ENCODE results near the gene CAP1. TPM values are rescaled to one million over a fixed set of nuclear protein-coding genes. Genes with fewer than 3 reads are reported as not detected.
"Not testable (repeated sequence)": the region's sequence is repeated elsewhere in the genome, so short reads cannot be mapped to it uniquely, and the experiment has no call there.

CAP1 gene
- polyA plus RNA-seq, 3 donors: 202 to 217 (median 212) TPM

- DNase-seq (ENCODE audit: low read depth in 3 of 3, low spot score in 2 of 3): no peak
Measured at GRCh38 chr1:40030528-40031135, 9.9 kb upstream of the CAP1 start.

DNA sequence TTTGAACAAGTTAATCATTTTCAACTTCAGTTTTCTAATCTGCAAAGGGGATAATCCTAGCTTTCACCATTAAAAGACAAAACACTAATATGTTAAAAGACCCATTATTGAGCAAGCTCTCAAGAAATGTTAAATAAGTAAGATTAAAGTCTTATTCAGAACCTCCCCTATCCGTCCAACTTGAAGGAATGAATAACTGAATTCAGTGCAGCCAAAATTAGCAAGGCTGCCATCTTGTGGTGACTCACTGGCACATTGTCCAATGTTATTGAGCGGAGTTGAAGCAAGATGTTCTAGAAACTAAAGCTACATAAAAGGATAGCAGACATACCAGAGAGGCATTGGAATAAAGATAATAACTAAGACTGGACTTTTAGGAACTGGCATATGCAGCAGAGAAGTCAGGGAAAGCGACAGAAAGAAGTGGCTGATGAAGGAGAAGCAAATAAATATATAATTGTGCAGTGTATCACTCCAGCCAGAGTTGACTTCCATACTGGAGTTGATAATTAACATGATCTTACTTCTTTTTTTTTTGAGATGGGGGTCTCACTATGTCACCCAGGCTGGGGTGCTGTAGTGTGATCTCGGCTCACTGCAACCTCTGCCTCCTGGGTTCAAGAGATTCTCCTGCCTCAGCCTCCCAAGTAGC lies 8.2 kb upstream of the CAP1 start:
- peak in 1 of 3 donors; percentile 31 for DNase-seq (ENCODE audit: low read depth in 3 of 3, low spot score in 2 of 3)

- no peak for DNase-seq (ENCODE audit: low read depth in 3 of 3, low spot score in 2 of 3)
Measured at GRCh38 chr1:40034869-40035268, 5.7 kb upstream of the CAP1 start.

GRCh38 chr1:40036574-40036973 lies 4.0 kb upstream of the CAP1 start:
- DNase-seq (ENCODE audit: low read depth in 3 of 3, low spot score in 2 of 3): no peak

DNA sequence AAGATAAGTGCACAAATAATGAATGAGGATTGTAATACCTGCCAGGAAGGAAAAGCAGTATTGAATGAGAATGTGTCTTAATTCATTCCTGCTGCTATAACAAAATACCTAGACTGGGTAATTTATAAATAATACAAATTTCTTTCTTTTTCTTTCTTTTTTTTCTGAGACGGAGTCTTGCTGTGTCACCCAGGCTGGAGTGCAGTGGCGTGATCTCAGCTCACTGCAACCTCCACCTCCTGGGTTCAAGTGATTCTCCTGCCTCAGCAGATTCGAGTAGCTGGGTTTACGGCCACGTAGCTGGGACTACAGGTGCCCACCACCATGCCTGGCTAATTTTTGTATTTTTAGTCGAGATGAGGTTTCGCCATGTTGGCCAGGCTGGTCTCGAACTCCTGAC lies 3.3 kb upstream of the CAP1 start:
- not testable (repeated sequence) for DNase-seq (ENCODE audit: low read depth in 3 of 3, low spot score in 2 of 3)

GRCh38 chr1:40038697-40039096 lies 1.8 kb upstream of the CAP1 start:
- DNase-seq (ENCODE audit: low read depth in 3 of 3, low spot score in 2 of 3): no peak

DNA sequence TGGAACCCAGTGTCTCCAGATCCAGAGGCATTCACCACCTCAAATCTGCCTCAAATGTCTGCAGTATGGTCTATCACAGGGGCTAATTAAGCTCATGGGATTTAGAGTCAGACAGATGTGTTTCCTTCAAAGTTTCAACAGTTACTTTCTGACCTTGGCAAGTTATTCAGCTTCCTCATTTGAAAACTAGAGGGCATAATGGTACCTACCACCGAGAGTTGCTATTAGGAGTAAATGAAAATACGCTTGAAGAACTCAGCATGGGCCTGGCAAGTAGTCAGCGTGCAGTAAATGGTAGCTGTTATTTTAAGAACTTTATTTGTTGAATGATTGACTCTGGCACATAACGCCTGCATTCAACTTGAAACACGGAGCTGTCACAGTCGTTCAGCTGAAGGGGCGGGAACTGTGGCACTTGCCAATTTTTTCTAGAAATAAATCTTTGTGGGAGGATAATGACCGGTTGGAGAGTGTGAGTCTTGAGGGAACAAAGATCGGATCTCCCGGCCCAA lies 1.2 kb upstream of the CAP1 start:
- DNase-seq (ENCODE audit: low read depth in 3 of 3, low spot score in 2 of 3): peak in 2 of 3 donors; percentile 36 to 44

DNA sequence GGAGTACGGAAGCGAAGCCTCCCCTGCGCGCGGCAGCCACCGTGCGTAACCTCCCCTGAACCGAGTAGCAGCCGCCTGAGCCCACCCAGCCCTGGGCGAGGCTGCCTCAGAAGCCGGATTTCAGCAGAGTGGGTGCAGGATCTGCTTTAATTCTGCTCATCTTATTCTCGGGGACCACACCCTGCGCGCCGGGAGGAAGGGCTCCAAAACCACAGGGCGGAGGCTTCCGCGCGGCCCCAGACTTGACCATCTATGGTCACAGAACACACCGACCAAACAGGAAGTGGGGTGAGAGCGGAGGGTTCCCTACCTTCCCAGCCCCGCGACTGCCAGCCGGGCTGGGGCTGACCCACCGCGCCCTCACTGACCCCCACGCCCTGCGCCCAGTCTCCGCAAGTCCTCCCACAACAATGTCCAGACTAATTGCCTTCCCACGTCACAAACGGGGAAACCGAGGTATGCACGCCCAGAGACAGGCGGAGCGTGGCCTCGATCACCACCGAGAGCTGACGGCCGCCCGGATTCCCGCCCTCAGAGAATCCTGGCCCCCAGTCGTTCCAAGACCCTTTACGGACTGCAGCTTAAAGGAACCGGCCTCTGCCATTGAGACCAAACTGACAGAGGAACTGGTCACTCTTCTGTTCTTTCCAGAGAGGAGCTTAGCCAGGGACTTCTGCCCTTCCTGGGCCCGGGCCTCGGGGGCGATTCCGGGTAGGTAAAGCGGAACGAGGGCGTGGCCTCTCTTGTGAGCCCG lies 595 bp upstream of the CAP1 start:
- DNase-seq (ENCODE audit: low read depth in 3 of 3, low spot score in 2 of 3): peak in 1 of 3 donors; percentile 23

- DNase-seq (ENCODE audit: low read depth in 3 of 3, low spot score in 2 of 3): no peak
Measured at GRCh38 chr1:40041466-40041838, 923 bp downstream of the CAP1 start.

DNA sequence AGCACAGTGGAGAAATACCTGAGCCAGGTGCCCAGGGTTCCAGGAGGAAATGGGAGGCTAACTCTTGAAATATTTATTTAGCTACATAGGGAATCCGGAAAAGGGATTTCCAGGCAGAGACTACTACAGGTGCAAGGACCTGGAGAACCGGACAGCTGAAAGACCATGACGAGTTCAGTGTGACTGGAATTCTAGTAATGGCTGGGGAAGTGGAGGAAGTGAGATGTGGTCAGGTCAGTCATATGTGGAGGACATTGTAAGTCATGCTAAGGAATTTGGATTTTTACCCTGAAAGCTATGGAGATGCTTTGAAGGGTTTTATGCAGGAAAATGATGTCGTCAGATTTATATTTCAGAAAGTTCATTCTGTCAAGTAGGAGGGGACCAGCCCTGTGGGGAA lies 1.8 kb downstream of the CAP1 start:
- DNase-seq (ENCODE audit: low read depth in 3 of 3, low spot score in 2 of 3): no peak

- no peak for DNase-seq (ENCODE audit: low read depth in 3 of 3, low spot score in 2 of 3)
Measured at GRCh38 chr1:40044110-40044509, 3.6 kb downstream of the CAP1 start.

DNA sequence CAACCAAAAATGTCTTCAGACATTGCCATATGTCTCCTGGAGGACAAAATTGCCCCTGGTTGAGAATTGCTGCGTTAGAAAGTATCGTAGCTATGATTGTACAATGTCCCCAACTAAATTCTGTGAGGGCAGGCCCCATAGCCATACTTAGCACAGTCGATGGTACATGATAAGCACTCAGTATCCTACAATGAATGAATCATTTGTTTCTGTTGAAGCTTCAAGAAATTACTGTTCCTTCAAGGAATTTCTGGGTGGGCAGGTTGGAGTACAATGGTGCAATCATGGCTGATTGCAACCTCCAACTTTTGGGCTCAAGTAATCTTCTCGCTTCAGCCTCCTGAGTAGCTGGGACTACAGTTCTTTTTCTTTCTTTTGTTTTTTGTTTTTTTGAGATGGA lies 4.7 kb downstream of the CAP1 start:
- DNase-seq (ENCODE audit: low read depth in 3 of 3, low spot score in 2 of 3): no peak

GRCh38 chr1:40045766-40046165 lies 5.2 kb downstream of the CAP1 start:
- no peak for DNase-seq (ENCODE audit: low read depth in 3 of 3, low spot score in 2 of 3)

- DNase-seq (ENCODE audit: low read depth in 3 of 3, low spot score in 2 of 3): no peak
Measured at GRCh38 chr1:40047276-40047675, 6.7 kb downstream of the CAP1 start.

DNA sequence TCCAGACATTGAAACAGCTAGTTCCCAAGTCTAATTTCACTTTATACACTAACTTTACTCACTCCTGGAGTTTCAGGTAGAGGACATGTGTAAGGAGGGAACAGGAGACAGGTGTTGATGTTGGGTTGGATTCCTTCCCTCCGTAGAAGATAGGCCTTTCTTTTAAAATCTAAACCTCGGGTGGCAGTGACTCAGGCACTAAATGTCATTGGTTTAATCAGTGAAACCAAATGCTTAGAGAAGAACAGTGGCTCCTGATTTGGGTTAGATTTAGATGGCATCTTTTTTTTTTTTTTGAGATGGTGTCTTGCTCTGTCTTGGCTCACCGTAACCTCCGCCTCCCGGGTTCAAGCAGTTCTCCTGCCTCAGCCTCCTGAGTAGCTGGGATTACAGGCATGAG lies 7.2 kb downstream of the CAP1 start:
- no peak for DNase-seq (ENCODE audit: low read depth in 3 of 3, low spot score in 2 of 3)

DNA sequence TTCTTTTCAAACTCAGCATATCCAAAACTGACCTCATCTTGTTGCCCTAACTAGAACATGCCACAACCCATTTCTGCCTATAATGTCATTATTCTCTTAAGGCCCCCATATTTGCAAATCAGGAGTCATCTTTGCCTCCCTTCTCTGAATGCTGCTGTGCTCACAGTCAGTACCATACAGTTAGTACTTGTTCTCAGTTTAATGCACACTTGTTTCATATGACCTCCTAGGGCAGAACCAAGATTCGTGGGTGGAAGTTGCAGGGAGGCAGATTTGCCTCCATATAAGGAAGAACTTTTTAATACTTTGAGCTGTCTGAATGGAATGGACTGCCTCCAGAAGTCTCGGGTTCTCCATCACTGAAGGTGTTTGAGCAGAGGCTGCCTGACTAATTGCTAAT lies 9.2 kb downstream of the CAP1 start:
- no peak for DNase-seq (ENCODE audit: low read depth in 3 of 3, low spot score in 2 of 3)

DNA sequence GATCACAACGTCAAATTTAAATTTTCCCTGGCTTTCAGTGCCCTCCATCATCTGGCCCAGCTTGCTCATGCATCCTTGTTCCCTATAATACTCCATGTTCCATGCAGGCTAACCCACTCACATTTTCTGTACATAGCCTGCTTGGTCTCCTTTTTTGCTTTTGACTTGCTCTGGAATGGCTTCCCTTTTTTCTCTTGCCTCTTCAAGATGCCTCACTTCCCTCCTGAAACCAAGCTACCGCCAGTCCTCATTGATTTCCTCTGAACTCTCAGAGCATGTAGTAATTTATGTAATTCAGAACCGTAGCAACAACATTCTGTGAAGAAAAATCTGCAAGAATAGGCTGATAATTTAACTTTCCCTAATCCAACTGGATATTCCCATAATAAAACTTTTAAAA lies 10.3 kb downstream of the CAP1 start:
- no peak for DNase-seq (ENCODE audit: low read depth in 3 of 3, low spot score in 2 of 3)

- no peak for DNase-seq (ENCODE audit: low read depth in 3 of 3, low spot score in 2 of 3)
Measured at GRCh38 chr1:40053138-40053887, 12.8 kb downstream of the CAP1 start.

GRCh38 chr1:40056519-40057309 lies 16.2 kb downstream of the CAP1 start:
- DNase-seq (ENCODE audit: low read depth in 3 of 3, low spot score in 2 of 3): no peak

- no peak for DNase-seq (ENCODE audit: low read depth in 3 of 3, low spot score in 2 of 3)
Measured at GRCh38 chr1:40057310-40058030, 16.9 kb downstream of the CAP1 start.

Measured in right renal cortex interstitium (tissue), 3 donors.